ENCODE results near the gene DEPP1. TPM values are rescaled to one million over a fixed set of nuclear protein-coding genes. Genes with fewer than 3 reads are reported as not detected.

DEPP1 gene
- total and polyA plus RNA-seq, 2 of the 13 experiments (the other 11 are each of a cell fraction or from before 2014, with no cell fraction given) = 14.8 to 270 TPM

DNA sequence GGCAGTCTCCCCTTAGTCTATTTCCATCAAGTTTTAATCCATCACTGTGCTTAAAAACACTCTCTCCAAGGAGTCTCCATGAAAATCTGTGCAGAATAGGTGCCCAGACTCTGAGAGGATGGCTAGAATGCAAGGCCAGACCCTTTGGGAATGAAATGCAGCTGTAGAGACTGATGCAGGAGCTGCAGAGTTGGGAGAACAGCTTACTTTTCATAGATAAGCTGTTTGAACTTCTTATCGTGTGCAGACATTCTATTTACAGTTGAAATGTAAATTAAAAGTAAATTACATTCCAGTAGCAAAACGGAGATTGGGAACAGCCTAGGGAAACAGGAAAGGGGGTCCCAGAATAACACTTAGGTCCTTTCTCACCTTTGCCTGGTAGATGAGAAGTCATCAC lies 37.0 kb upstream of the DEPP1 start:
- Histone ChIP-seq H3K4me1 (ENCODE audit: insufficient read depth, low read length) (peaks cover 8% of the 10 kb centered on the region; the same call in 1 of the 2 replicates), H3K9ac (ENCODE audit: insufficient read depth, low read depth, low read length) (no peak overlapping the region), H3K4me2 (ENCODE audit: low read depth, low read length) (no peak overlapping the region), H3K4me3 (replicated peaks in 1 of 3; ENCODE audit: insufficient read depth in 1 of 3, low read depth in 2 of 3, low read length in 3 of 3) (no peak overlapping the region), H4K20me1 (ENCODE audit: insufficient read depth, low read length) (no peaks in the 10 kb centered on the region), H3K79me2 (ENCODE audit: insufficient read depth, low read length) (no peaks in the 10 kb centered on the region), H2AFZ (ENCODE audit: low read length) (no peak overlapping the region), H3K27me3 (ENCODE audit: control insufficient read depth in 1 of 2, insufficient read depth in 2 of 2, low read length in 2 of 2) (no peaks in the 10 kb centered on the region; a peak in 1 of 5 replicates), H3K9me3 (ENCODE audit: low read length) (no peaks in the 10 kb centered on the region), H3K27ac (ENCODE audit: extremely low read length, insufficient read depth, low read length) (no peak overlapping the region), H3K36me3 (replicated peaks in 1 of 2; ENCODE audit: control insufficient read depth in 1 of 2, insufficient read depth in 2 of 2, low read length in 2 of 2) (no peaks in the 10 kb centered on the region)
- no peak for FAIRE-seq
- in situ Hi-C loops (cut with HindIII; ENCODE audit: extremely low pct_ligation_motif_present, low pct_unique_long_range_greater_than_20kb) = loop anchor here (25.0 kb wide), 2 partner anchors 222 to 422 kb away; no protein-coding TSS in a partner anchor
- 3% methylated on average over 2 of the region's 2 CpGs for WGBS (ENCODE audit: low lambda C conversion rate)
- ChIA-PET CTCF (ENCODE audit: low intra/inter-chr PET ratio, low total read pairs) (no interaction called here), POLR2A (no interaction called here)
- ATAC-seq = no peak
- no peak for DNase-seq (ENCODE audit: low spot score)
- no peak for TF ChIP-seq ZNF672 (CRISPR knock-in tag; IDR thresholded peaks at IDR 0.05)
- no peak for TF ChIP-seq POLR2G (IDR thresholded peaks at IDR 0.05; ENCODE audit: low read depth, low read length)
- TF ChIP-seq ZNF232 (CRISPR knock-in tag; IDR thresholded peaks at IDR 0.05; ENCODE audit: borderline replicate concordance) = no peak
- TF ChIP-seq CAMTA2 (CRISPR knock-in tag; IDR thresholded peaks at IDR 0.05; ENCODE audit: borderline replicate concordance) = no peak
- TF ChIP-seq, protein P1, sequence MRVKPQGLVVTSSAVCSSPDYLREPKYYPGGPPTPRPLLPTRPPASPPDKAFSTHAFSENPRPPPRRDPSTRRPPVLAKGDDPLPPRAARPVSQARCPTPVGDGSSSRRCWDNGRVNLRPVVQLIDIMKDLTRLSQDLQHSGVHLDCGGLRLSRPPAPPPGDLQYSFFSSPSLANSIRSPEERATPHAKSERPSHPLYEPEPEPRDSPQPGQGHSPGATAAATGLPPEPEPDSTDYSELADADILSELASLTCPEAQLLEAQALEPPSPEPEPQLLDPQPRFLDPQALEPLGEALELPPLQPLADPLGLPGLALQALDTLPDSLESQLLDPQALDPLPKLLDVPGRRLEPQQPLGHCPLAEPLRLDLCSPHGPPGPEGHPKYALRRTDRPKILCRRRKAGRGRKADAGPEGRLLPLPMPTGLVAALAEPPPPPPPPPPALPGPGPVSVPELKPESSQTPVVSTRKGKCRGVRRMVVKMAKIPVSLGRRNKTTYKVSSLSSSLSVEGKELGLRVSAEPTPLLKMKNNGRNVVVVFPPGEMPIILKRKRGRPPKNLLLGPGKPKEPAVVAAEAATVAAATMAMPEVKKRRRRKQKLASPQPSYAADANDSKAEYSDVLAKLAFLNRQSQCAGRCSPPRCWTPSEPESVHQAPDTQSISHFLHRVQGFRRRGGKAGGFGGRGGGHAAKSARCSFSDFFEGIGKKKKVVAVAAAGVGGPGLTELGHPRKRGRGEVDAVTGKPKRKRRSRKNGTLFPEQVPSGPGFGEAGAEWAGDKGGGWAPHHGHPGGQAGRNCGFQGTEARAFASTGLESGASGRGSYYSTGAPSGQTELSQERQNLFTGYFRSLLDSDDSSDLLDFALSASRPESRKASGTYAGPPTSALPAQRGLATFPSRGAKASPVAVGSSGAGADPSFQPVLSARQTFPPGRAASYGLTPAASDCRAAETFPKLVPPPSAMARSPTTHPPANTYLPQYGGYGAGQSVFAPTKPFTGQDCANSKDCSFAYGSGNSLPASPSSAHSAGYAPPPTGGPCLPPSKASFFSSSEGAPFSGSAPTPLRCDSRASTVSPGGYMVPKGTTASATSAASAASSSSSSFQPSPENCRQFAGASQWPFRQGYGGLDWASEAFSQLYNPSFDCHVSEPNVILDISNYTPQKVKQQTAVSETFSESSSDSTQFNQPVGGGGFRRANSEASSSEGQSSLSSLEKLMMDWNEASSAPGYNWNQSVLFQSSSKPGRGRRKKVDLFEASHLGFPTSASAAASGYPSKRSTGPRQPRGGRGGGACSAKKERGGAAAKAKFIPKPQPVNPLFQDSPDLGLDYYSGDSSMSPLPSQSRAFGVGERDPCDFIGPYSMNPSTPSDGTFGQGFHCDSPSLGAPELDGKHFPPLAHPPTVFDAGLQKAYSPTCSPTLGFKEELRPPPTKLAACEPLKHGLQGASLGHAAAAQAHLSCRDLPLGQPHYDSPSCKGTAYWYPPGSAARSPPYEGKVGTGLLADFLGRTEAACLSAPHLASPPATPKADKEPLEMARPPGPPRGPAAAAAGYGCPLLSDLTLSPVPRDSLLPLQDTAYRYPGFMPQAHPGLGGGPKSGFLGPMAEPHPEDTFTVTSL (CRISPR knock-in tag; IDR thresholded peaks at IDR 0.05; ENCODE audit: borderline replicate concordance) = no peak
- TF ChIP-seq KLF6 (CRISPR knock-in tag; IDR thresholded peaks at IDR 0.05) = no peak
- TF ChIP-seq JUN (CRISPR knock-in tag; IDR thresholded peaks at IDR 0.05) = no peak
- intact Hi-C loops (cut with micrococcal nuclease; ENCODE audit: unreplicated experiment) = no loop called here
- BruUV-seq (replicated peaks) = no TSS peak
